AG20443 (cell line): ENCODE measurements around the gene AVP.
A peak's percentile ranks its signal among the peaks of the same experiment; 100 is the strongest.
"Not testable (repeated sequence)": the region's sequence is repeated elsewhere in the genome, so short reads cannot be mapped to it uniquely, and the experiment has no call there.

ENCODE experiments used
- DNase-seq: peaks from one replicate; pipeline ENCODE4 v3.0.0; 2012; ENCODE audit warnings: low spot score, mixed read lengths

Gene AVP

GRCh38 chr20:3082955-3083952 is 1.3 kb downstream of the AVP start:
- DNase-seq, result peak; percentile 17

DNA sequence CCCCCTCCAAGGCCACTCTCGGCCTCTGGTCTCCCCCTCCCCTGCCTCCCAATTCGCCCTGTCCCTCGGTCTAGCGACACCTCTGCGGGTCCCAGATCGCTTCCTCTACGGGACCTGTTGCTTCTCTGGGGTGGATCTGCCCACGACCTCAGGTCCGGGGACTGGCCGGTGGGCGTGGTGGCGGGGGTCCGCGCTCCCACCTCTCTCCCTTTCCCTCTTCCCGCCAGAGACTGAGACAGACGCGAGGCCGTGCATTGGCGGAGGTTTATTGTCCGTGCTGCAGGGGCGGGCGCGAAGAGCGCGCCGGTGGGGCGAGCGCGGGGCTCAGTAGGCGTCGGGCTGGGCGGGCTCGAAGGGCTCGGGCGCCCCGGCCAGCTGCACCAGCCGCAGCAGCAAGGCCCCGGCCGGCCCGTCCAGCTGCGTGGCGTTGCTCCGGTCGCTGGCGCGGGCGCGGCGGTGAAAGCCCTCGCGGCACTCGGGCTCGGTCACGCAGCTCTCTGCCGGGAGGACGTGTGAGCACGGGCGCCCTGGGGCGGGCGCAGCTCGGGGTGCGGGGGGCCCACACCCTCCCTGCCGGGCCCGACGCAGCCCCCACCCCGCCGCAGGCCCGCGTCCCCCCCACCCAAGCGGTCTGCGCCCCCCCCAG is 2.1 kb downstream of the AVP start:
- peak; percentile 58 for DNase-seq

- DNase-seq, result no peak
Observed at GRCh38 chr20:3081641-3082040, 2.9 kb downstream of the AVP start.

DNA sequence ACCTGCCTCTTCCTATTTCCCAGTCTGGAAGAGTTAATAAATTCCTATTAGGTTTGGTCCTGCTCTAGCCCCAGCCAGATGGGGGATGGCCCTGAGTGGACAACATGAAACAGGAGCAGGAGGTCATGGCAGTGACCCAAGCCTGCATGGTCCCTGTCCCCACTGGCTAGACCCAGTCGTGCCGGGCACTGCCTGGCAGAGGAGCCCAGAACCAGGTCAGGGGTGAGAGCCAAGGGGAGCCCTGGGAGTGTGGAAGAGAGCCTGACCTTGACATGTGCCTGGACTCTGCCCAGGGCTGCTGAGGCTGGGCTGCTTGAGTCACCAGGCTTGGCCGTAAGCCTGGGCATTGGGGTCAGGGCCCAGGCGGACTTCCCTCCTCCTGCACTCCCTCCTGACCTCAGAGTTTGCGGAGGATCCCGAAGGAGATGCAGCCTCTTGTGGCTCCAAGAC is 3.6 kb downstream of the AVP start:
- peak; percentile 97 for DNase-seq

GRCh38 chr20:3077618-3078134 is 6.8 kb downstream of the AVP start:
- no peak for DNase-seq

- not testable (repeated sequence) for DNase-seq
Observed at GRCh38 chr20:3075315-3075714, 9.2 kb downstream of the AVP start.

GRCh38 chr20:3074812-3075211 is 9.7 kb downstream of the AVP start:
- DNase-seq, result no peak

DNA sequence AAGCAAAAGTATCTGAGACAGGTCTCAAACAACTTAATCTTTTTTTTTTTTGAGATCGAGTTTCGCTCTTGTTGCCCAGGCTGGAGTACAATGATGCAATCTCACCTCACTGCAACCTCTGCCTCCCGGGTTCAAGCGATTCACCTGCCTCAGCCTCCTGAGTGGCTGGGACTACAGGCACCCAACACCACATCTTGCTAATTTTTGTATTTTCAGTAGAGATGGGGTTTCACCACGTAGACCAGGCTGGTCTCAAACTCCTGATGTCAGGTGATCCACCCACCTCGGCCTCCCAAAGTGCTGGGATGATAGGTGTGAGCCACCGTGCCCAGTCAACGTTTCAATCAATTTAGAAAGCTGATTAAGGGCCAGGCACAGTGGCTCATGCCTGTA is 11.3 kb downstream of the AVP start:
- not testable (repeated sequence) for DNase-seq

DNA sequence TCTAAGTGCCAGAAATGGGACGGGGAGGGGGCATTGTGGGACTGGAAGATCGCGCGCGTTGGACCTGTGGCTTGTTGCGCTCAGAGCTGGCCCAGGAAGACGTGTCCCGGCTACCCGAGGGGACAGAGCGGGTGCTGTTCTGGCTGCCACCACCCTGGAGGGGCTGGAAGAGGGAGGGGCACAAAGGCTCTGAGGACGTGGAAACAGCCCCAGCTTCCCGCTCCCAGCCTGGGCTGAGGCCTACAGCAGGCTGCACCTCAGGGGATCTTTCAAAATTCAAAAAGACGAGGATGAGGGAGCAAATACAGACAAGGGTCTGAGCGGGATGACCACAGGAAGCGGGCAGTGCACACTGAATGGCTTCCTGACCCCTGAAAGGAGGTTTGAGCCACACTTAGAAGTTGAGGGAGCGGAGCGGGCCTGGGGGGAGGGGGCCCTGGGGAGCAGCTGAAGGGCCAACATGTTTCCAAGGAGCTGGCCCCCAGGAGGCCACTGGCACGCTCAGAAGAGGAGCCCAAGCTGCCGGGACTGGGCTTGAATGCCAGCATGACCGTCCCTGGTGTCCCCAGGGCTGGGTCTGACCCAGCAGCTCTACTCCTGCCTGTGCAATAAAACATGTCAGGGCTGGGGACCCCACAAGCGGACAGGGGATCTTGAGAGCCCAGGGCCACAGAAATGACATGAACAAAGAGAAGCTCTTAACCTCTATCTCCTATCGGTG is 11.8 kb downstream of the AVP start:
- DNase-seq, result no peak

DNA sequence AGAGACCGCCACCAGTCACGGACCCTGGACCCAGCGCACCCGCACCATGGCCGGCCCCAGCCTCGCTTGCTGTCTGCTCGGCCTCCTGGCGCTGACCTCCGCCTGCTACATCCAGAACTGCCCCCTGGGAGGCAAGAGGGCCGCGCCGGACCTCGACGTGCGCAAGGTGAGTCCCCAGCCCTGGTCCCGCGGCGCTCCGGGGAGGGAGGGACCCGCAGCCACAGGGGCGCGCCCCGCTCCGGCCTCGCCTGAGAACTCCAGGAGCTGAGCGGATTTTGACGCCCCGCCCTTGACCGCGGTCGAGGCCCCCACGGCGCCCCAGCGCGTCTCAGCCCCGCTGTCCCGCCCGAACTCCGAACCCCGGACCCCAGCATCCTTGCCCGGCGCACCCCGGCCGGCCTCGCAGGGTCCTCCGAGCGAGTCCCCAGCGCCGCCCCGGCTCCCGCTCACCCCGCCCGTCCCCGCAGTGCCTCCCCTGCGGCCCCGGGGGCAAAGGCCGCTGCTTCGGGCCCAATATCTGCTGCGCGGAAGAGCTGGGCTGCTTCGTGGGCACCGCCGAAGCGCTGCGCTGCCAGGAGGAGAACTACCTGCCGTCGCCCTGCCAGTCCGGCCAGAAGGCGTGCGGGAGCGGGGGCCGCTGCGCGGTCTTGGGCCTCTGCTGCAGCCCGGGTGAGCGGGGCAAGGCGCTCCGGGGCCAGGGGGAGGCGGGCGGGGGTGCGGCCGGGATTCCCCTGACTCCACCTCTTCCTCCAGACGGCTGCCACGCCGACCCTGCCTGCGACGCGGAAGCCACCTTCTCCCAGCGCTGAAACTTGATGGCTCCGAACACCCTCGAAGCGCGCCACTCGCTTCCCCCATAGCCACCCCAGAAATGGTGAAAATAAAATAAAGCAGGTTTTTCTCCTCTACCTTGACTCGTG is 12.7 kb downstream of the AVP start, which contains the start of gene OXT:
TSS of gene OXT (plus strand) at position 11 of the 920 bp plus-strand sequence. CDS start at position 47, 36 bp downstream.
- no peak for DNase-seq

DNA sequence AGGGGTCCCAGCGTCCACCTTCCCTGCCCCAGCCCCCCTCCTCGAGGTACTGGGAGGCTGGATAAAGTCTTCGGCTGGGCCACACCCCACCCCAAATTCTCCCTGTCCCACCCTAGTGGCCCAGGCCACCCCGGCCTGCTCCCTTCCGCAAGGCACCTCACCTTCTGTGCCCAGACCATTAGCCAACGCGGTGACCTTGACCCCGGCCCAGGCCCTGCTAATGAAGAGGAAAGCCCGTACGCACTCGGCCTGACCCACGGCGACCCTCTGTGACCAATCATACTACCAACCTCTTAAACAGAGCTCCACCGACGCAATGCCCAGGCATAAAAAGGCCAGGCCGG is 13.3 kb downstream of the AVP start:
- no peak for DNase-seq

DNA sequence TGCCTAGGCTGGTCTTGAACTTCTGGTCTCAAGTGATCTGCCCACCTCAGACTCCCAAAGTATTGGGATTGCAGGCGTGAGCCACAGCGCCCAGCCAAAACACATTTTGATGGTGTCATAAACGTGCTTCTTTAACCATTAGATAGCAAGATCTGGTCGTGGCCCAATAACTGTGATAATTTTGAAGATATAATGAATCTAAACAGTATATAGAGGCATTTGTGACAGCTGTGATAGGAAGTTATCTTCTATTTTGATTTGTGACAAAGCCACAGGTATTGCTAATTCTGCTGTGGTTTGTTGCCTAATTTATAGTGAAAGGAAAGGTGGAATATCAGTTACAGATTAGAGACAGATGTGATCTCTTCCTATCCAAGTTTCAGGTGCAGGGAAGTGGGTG is 13.8 kb downstream of the AVP start:
- DNase-seq, result no peak

GRCh38 chr20:3068986-3069900 is 15.3 kb downstream of the AVP start:
- DNase-seq, result no peak

DNA sequence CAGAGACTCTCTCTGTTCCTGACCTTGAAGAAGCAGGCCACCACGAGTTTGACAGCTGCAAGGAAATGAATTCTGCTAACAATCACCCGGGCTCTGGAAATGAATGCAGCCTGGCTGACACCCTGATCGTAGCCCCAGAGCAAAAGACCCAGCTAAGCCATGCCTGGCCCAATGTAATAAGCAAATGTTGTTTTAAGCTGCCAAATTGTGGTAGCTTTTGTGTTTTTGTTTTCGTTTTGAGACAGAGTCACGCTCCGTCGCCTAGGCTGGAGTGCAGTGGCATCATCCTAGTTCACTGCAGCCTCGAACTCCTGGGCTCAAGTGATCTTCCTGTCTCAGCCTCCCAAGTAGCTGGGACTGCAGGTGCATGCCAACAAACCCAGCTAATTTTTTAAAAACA is 16.4 kb downstream of the AVP start:
- DNase-seq, result no peak

GRCh38 chr20:3067139-3068014 is 17.1 kb downstream of the AVP start:
- no peak for DNase-seq

- not testable (repeated sequence) for DNase-seq
Observed at GRCh38 chr20:3064119-3064518, 20.4 kb downstream of the AVP start.

- DNase-seq, result no peak
Observed at GRCh38 chr20:3059489-3059888, 25.0 kb downstream of the AVP start.

DNA sequence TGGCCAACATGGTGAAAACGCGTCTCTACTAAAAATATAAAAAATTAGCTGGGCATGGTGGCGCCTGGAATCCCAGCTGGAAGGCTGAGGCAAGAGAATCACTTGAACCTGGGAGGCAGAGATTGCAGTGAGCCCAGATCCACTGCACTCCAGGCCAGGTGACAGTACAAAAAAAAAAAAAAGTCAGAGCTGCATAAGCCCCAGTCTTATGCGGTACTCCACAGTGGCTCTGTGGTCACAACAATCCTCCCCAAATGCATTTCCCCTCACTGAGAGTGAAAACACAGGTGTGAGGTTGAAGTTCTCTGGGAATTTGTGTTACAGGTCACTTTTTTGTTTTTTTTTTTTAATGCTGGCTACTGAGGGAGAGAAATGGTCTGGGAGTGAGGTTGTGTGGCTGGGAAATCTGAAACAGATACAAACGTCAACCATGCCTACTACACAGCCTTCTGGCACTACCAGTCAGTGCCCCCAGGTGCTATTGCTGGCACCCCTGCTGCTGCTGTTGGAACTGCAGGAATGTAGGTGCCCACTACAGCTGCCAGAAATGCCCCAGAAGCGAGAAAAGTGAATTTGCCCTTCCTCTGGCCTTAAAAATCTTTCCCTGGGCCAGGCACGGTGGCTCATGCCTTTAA is 33.0 kb downstream of the AVP start:
- DNase-seq, result no peak
